HEK293T (cell line): Measurements from ENCODE around the gene FCER2.

Experiments used
- FOXA1 ChIP-seq: fragments of 450-650 bp; IDR thresholded peaks from 2 replicates; pipeline ENCODE4 v1.6.1; 2016; ENCODE audit warnings: mild to moderate bottlenecking
- HDGF ChIP-seq: fragments of 450-650 bp; IDR thresholded peaks from 2 replicates; pipeline ENCODE4 v1.6.1; 2017; ENCODE audit warnings: antibody characterized with exemption, borderline replicate concordance
- TARDBP ChIP-seq: fragments of 450-650 bp; IDR thresholded peaks from 2 replicates; pipeline ENCODE4 v1.6.1; 2016

DNA sequence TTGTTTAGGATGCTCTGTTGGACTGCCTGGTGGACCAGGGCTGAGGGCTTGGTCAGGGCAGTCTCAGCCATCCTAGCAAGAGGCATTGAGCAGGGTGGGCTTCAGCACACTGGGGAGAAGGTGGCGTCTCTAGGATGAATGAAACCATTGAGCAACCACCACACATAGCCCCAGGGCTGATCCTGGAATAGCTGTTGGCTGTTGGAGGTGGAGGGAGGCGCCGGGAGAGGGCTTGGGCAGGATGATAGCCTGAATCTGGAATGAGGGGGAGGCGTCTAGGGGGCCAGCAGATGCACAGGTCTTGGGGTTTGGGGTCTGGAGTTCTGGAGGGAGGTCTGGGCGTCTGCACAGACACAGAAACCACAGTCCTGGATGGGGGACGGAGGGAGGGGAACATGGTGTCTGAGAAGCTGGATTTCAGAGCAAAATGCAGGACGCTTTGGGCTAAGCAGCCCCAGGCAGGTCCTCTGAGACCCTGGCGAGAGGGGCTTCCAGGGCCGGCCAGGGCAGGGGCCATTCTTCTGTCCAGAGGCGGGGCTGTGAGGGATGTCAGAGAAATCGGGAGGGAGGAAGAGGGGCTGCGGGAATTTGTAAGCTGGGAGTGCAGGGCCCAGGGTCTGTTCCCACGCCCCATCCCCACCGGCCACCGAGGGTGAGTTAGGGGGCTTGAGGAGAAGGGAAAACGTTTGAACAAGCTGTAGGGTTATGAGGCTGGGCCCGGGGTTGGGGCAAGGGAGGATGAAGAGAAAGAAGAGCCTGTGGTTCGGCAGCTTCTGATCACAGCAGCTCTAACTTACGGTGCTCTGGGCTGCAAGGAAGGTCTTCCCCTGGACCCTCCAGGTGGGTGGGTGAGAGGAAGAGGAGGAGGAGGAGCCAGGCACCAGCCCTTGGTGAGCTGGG, 16.1 kb downstream of the FCER2 start:
- TF ChIP-seq HDGF = no peak
- TF ChIP-seq FOXA1 = no peak
- no peak for TF ChIP-seq TARDBP
